ENCODE results near the gene NUMA1.

The NUMA1 gene

GRCh38 chr11:72112978-72113808 is 32.9 kb upstream of the NUMA1 start:
- DNase-seq (ENCODE audit: low read depth): peak; percentile 33

GRCh38 chr11:72112143-72112977 is 32.0 kb upstream of the NUMA1 start, which contains the start of gene ANAPC15:
Gene ANAPC15 (minus strand): TSS chr11:72112695. CDS start chr11:72111276, 1,419 bp downstream.
- Histone ChIP-seq H3K4me3 (ENCODE audit: low read length) (peak within 1 kb of the TSS; percentile 89), H3K27me3 (replicated peaks; ENCODE audit: control insufficient read depth, insufficient read depth, low read length) (no peaks in the 10 kb centered on the region), H3K36me3 (ENCODE audit: control insufficient read depth, insufficient read depth, low read length, severe bottlenecking) (no peaks in the 10 kb centered on the region), H3K4me1 (ENCODE audit: control insufficient read depth, insufficient read depth, low read length) (peaks cover 22% of the 10 kb centered on the region), H3K9ac (ENCODE audit: low read length) (peak within 1 kb of the TSS; percentile 97), H3K9me3 (ENCODE audit: control insufficient read depth, low read length) (no peaks in the 10 kb centered on the region)
- DNase-seq (ENCODE audit: low read depth): peak; percentile 100

More at GRCh38 chr11:72112978-72113808, 32.9 kb upstream of the NUMA1 start:
- Histone ChIP-seq H3K4me3 (ENCODE audit: low read length) (peak overlapping the region; percentile 89), H3K9me3 (ENCODE audit: control insufficient read depth, low read length) (no peaks in the 10 kb centered on the region), H3K36me3 (ENCODE audit: control insufficient read depth, insufficient read depth, low read length, severe bottlenecking) (no peaks in the 10 kb centered on the region), H3K4me1 (ENCODE audit: control insufficient read depth, insufficient read depth, low read length) (peaks cover 23% of the 10 kb centered on the region), H3K9ac (ENCODE audit: low read length) (peak overlapping the region; percentile 97), H3K27me3 (replicated peaks; ENCODE audit: control insufficient read depth, insufficient read depth, low read length) (no peaks in the 10 kb centered on the region)

GRCh38 chr11:72111300-72112142 is 31.2 kb upstream of the NUMA1 start:
- no peaks in the 10 kb centered on the region for H3K27me3 ChIP-seq (replicated peaks; ENCODE audit: control insufficient read depth, insufficient read depth, low read length)
- no peak for DNase-seq (ENCODE audit: low read depth)

GRCh38 chr11:72105888-72106287 is 25.5 kb upstream of the NUMA1 start, which contains the start of gene TOMT:
Gene TOMT (plus strand): TSS chr11:72105924. CDS start chr11:72105952, 28 bp downstream.
- no peak within 1 kb of the TSS for H3K4me3 ChIP-seq (ENCODE audit: low read length)
- no peak within 1 kb of the TSS for H3K9ac ChIP-seq (ENCODE audit: low read length)
- no peak for DNase-seq (ENCODE audit: low read depth)
- H3K27me3 ChIP-seq (replicated peaks; ENCODE audit: control insufficient read depth, insufficient read depth, low read length): no peaks in the 10 kb centered on the region
- no peaks in the 10 kb centered on the region for H3K9me3 ChIP-seq (ENCODE audit: control insufficient read depth, low read length)
- H3K4me1 ChIP-seq (ENCODE audit: control insufficient read depth, insufficient read depth, low read length): peaks cover 19% of the 10 kb centered on the region
- H3K36me3 ChIP-seq (ENCODE audit: control insufficient read depth, insufficient read depth, low read length, severe bottlenecking): no peaks in the 10 kb centered on the region

More at GRCh38 chr11:72111300-72112142, 31.2 kb upstream of the NUMA1 start:
- Histone ChIP-seq H3K36me3 (ENCODE audit: control insufficient read depth, insufficient read depth, low read length, severe bottlenecking) (no peaks in the 10 kb centered on the region), H3K9ac (ENCODE audit: low read length) (peak overlapping the region; percentile 97), H3K4me3 (ENCODE audit: low read length) (peak overlapping the region; percentile 89), H3K4me1 (ENCODE audit: control insufficient read depth, insufficient read depth, low read length) (peaks cover 22% of the 10 kb centered on the region), H3K9me3 (ENCODE audit: control insufficient read depth, low read length) (no peaks in the 10 kb centered on the region)

- H3K4me3 ChIP-seq (ENCODE audit: low read length): peak overlapping the region; percentile 73
- no peak for DNase-seq (ENCODE audit: low read depth)
- H3K4me1 ChIP-seq (ENCODE audit: control insufficient read depth, insufficient read depth, low read length): peaks cover 31% of the 10 kb centered on the region
- H3K9me3 ChIP-seq (ENCODE audit: control insufficient read depth, low read length): no peaks in the 10 kb centered on the region
- H3K9ac ChIP-seq (ENCODE audit: low read length): peak overlapping the region; percentile 77
- no peaks in the 10 kb centered on the region for H3K27me3 ChIP-seq (replicated peaks; ENCODE audit: control insufficient read depth, insufficient read depth, low read length)
- peaks cover 8% of the 10 kb centered on the region for H3K36me3 ChIP-seq (ENCODE audit: control insufficient read depth, insufficient read depth, low read length, severe bottlenecking)
These were observed 23.4 kb upstream of the NUMA1 start for GRCh38 chr11:72103754-72104167.

- Histone ChIP-seq H3K9me3 (ENCODE audit: control insufficient read depth, low read length) (no peaks in the 10 kb centered on the region), H3K4me3 (ENCODE audit: low read length) (peak within 1 kb of the TSS; percentile 97), H3K4me1 (ENCODE audit: control insufficient read depth, insufficient read depth, low read length) (peaks cover 31% of the 10 kb centered on the region), H3K9ac (ENCODE audit: low read length) (peak within 1 kb of the TSS; percentile 99), H3K36me3 (ENCODE audit: control insufficient read depth, insufficient read depth, low read length, severe bottlenecking) (peaks cover 14% of the 10 kb centered on the region), H3K27me3 (replicated peaks; ENCODE audit: control insufficient read depth, insufficient read depth, low read length) (no peaks in the 10 kb centered on the region)
- DNase-seq (ENCODE audit: low read depth): peak; percentile 99
These were observed 22.8 kb upstream of the NUMA1 start, which contains the start of gene LAMTOR1 for GRCh38 chr11:72102946-72103753. Gene LAMTOR1 (minus strand): TSS chr11:72103297. CDS start chr11:72103224, 73 bp downstream.

- Histone ChIP-seq H3K9me3 (ENCODE audit: control insufficient read depth, low read length) (no peaks in the 10 kb centered on the region), H3K4me3 (ENCODE audit: low read length) (peak overlapping the region; percentile 97), H3K27me3 (replicated peaks; ENCODE audit: control insufficient read depth, insufficient read depth, low read length) (no peaks in the 10 kb centered on the region), H3K36me3 (ENCODE audit: control insufficient read depth, insufficient read depth, low read length, severe bottlenecking) (peaks cover 20% of the 10 kb centered on the region), H3K9ac (ENCODE audit: low read length) (peak overlapping the region; percentile 99), H3K4me1 (ENCODE audit: control insufficient read depth, insufficient read depth, low read length) (peaks cover 31% of the 10 kb centered on the region)
- DNase-seq (ENCODE audit: low read depth): no peak
These were observed 22.2 kb upstream of the NUMA1 start for GRCh38 chr11:72102631-72102945.

GRCh38 chr11:72102162-72102561 is 21.8 kb upstream of the NUMA1 start:
- Histone ChIP-seq H3K27me3 (replicated peaks; ENCODE audit: control insufficient read depth, insufficient read depth, low read length) (no peaks in the 10 kb centered on the region), H3K36me3 (ENCODE audit: control insufficient read depth, insufficient read depth, low read length, severe bottlenecking) (peaks cover 24% of the 10 kb centered on the region), H3K4me1 (ENCODE audit: control insufficient read depth, insufficient read depth, low read length) (peaks cover 31% of the 10 kb centered on the region), H3K9me3 (ENCODE audit: control insufficient read depth, low read length) (no peaks in the 10 kb centered on the region), H3K9ac (ENCODE audit: low read length) (peak overlapping the region; percentile 99), H3K4me3 (ENCODE audit: low read length) (peak overlapping the region; percentile 97)
- peak; percentile 32 for DNase-seq (ENCODE audit: low read depth)

GRCh38 chr11:72100462-72100861 is 20.1 kb upstream of the NUMA1 start:
- H3K27me3 ChIP-seq (replicated peaks; ENCODE audit: control insufficient read depth, insufficient read depth, low read length): no peaks in the 10 kb centered on the region
- H3K36me3 ChIP-seq (ENCODE audit: control insufficient read depth, insufficient read depth, low read length, severe bottlenecking): peaks cover 33% of the 10 kb centered on the region
- H3K9ac ChIP-seq (ENCODE audit: low read length): no peak overlapping the region
- H3K4me1 ChIP-seq (ENCODE audit: control insufficient read depth, insufficient read depth, low read length): peaks cover 31% of the 10 kb centered on the region
- H3K4me3 ChIP-seq (ENCODE audit: low read length): peak overlapping the region; percentile 97
- no peak for DNase-seq (ENCODE audit: low read depth)
- no peaks in the 10 kb centered on the region for H3K9me3 ChIP-seq (ENCODE audit: control insufficient read depth, low read length)

- H3K9me3 ChIP-seq (ENCODE audit: control insufficient read depth, low read length): no peaks in the 10 kb centered on the region
- no peak overlapping the region for H3K4me3 ChIP-seq (ENCODE audit: low read length)
- no peaks in the 10 kb centered on the region for H3K27me3 ChIP-seq (replicated peaks; ENCODE audit: control insufficient read depth, insufficient read depth, low read length)
- peaks cover 34% of the 10 kb centered on the region for H3K36me3 ChIP-seq (ENCODE audit: control insufficient read depth, insufficient read depth, low read length, severe bottlenecking)
- no peak overlapping the region for H3K9ac ChIP-seq (ENCODE audit: low read length)
- DNase-seq (ENCODE audit: low read depth): no peak
- H3K4me1 ChIP-seq (ENCODE audit: control insufficient read depth, insufficient read depth, low read length): peaks cover 31% of the 10 kb centered on the region
These were observed 19.7 kb upstream of the NUMA1 start for GRCh38 chr11:72100009-72100408.
